HFFc6 (cell line): ENCODE measurements around the gene ERH. TPM values are rescaled to one million over a fixed set of nuclear protein-coding genes. Genes with fewer than 3 reads are reported as not detected.

Source experiments
- DNase-seq: peaks from one replicate; pipeline ENCODE4 v3.0.0-alpha.2; 2018
- H3K27ac Mint-ChIP-seq: 2 replicates; pipeline ENCODE4 v1.8.0; 2020; ENCODE audit warnings: mild to moderate bottlenecking, mixed read lengths
- H3K27me3 Mint-ChIP-seq: 2 replicates; pipeline ENCODE4 v1.8.0; 2021; ENCODE audit warnings: mild to moderate bottlenecking, moderate library complexity, mixed read lengths; ENCODE audit not compliant: insufficient read depth
- H3K36me3 Mint-ChIP-seq: 2 replicates; pipeline ENCODE4 v1.8.0; 2021; ENCODE audit warnings: low read depth, mixed read lengths
- H3K4me1 Mint-ChIP-seq: 2 replicates; pipeline ENCODE4 v1.8.0; 2020; ENCODE audit warnings: low read depth, mixed read lengths
- H3K4me3 Mint-ChIP-seq: 2 replicates; pipeline ENCODE4 v1.8.0; 2020; ENCODE audit warnings: mild to moderate bottlenecking, moderate library complexity, mixed read lengths
- H3K9me3 Mint-ChIP-seq: 2 replicates; pipeline ENCODE4 v1.8.0; 2020; ENCODE audit warnings: mild to moderate bottlenecking, mixed read lengths
- CTCF ChIP-seq: fragments of 200-600 bp; sonication (generic); IDR thresholded peaks from 2 replicates; pipeline ENCODE4 v1.5.0; 2021; ENCODE audit warnings: antibody characterized with exemption, mild to moderate bottlenecking
- total RNA-seq, 6 experiments: library from RNA; stranded (reverse); fragmentation: NEBNext Ultra II Directional; extraction: Animal tissue kit (Norgen Biotek cat#: 25700); gene quantifications; 2 replicates in 1 of 6; 3 replicates in 5 of 6; pipeline ENCODE4 v1.2.3, GENCODE V29; 2021

Gene ERH
- total RNA-seq, 6 experiments from 2014 or later = 221 to 287 (median 268) TPM

- Mint-ChIP-seq H3K27ac (no peak overlapping the region), H3K27me3 (peaks cover 5% of the 10 kb centered on the region), H3K4me1 (no peaks in the 10 kb centered on the region), H3K36me3 (peaks cover 4% of the 10 kb centered on the region; the same call in 1 of the 2 replicates), H3K4me3 (no peak overlapping the region), H3K9me3 (no peaks in the 10 kb centered on the region)
- DNase-seq = no peak
- no peak for TF ChIP-seq CTCF
Measured at GRCh38 chr14:69368381-69368780, 29.7 kb downstream of the ERH start.

- TF ChIP-seq CTCF = no peak
- Mint-ChIP-seq H3K27ac (no peak overlapping the region), H3K4me3 (no peak overlapping the region), H3K4me1 (no peaks in the 10 kb centered on the region), H3K36me3 (0 out of 2 replicates have a peak, but pooled peaks cover under 1% of the 10 kb centered on the region), H3K27me3 (peaks cover 7% of the 10 kb centered on the region), H3K9me3 (no peaks in the 10 kb centered on the region)
- DNase-seq = no peak
Measured at GRCh38 chr14:69366761-69367160, 31.3 kb downstream of the ERH start.

- Mint-ChIP-seq H3K4me1 (no peaks in the 10 kb centered on the region), H3K27me3 (peaks cover 7% of the 10 kb centered on the region), H3K27ac (no peak overlapping the region), H3K9me3 (no peaks in the 10 kb centered on the region), H3K36me3 (no peaks in the 10 kb centered on the region), H3K4me3 (no peak overlapping the region)
- DNase-seq = no peak
- no peak for TF ChIP-seq CTCF
Measured at GRCh38 chr14:69366069-69366468, 32.0 kb downstream of the ERH start.

- Mint-ChIP-seq H3K27ac (no peak overlapping the region), H3K4me1 (no peaks in the 10 kb centered on the region), H3K4me3 (no peak overlapping the region), H3K36me3 (no peaks in the 10 kb centered on the region), H3K9me3 (no peaks in the 10 kb centered on the region), H3K27me3 (peaks cover 7% of the 10 kb centered on the region)
- TF ChIP-seq CTCF = no peak
- no peak for DNase-seq
Measured at GRCh38 chr14:69364378-69364777, 33.7 kb downstream of the ERH start.

- Mint-ChIP-seq H3K9me3 (no peaks in the 10 kb centered on the region), H3K27ac (no peak overlapping the region)
Measured at GRCh38 chr14:69363964-69364363, 34.1 kb downstream of the ERH start.

More at GRCh38 chr14:69363964-69364363, 34.1 kb downstream of the ERH start:
- no peaks in the 10 kb centered on the region for H3K36me3 Mint-ChIP-seq
- H3K4me3 Mint-ChIP-seq = no peak overlapping the region
- peaks cover 7% of the 10 kb centered on the region for H3K27me3 Mint-ChIP-seq
- H3K4me1 Mint-ChIP-seq = no peaks in the 10 kb centered on the region
- DNase-seq = no peak
- TF ChIP-seq CTCF = no peak
